ENCODE measurements around the gene SNTB2. TPM values are rescaled to one million over a fixed set of nuclear protein-coding genes. Genes with fewer than 3 reads are reported as not detected.

The SNTB2 gene
- total and polyA plus RNA-seq, 9 of the 15 experiments (the other 6 are each of a cell fraction or from before 2014, with no cell fraction given) = 1.2 to 13.7 (median 5.7) TPM

GRCh38 chr16:69310653-69311532 is 123.9 kb downstream of the SNTB2 start, which contains the start of gene VPS4A (continued):
- TF ChIP-seq KAT2B (IDR thresholded peaks at IDR 0.05; ENCODE audit: low read depth, low read length) (no peak), SETDB1 (IDR thresholded peaks at IDR 0.05; ENCODE audit: low read length) (no peak), ZNF282 (CRISPR knock-in tag; IDR thresholded peaks at IDR 0.05) (no peak), E2F4 (CRISPR knock-in tag; IDR thresholded peaks at IDR 0.05; ENCODE audit: low read depth) (no peak), XRCC4 (IDR thresholded peaks at IDR 0.05; ENCODE audit: extremely low read depth, insufficient read depth, insufficient read length) (no peak), MNT (conservative IDR thresholded peaks at IDR 0.05) (peak in 1 of 2 experiments; percentile 6; a peak in 2 of 4 replicates), JUN (IDR thresholded peaks at IDR 0.05; ENCODE audit: borderline replicate concordance, low read depth, low read length) (no peak), JUN (CRISPR knock-in tag; IDR thresholded peaks at IDR 0.05; ENCODE audit: borderline replicate concordance) (no peak), SMARCB1 (IDR thresholded peaks at IDR 0.05; ENCODE audit: insufficient read length, low read depth) (no peak), XRCC5 (IDR thresholded peaks at IDR 0.05; ENCODE audit: low read depth, low read length) (peak; percentile 65; the same call in 1 of the 2 replicates), BCOR (IDR thresholded peaks at IDR 0.05) (peak; percentile 61), NFE2L1 (tag; IDR thresholded peaks at IDR 0.05; ENCODE audit: borderline replicate concordance, low read depth) (no peak)
- TF ChIP-seq, protein P1, sequence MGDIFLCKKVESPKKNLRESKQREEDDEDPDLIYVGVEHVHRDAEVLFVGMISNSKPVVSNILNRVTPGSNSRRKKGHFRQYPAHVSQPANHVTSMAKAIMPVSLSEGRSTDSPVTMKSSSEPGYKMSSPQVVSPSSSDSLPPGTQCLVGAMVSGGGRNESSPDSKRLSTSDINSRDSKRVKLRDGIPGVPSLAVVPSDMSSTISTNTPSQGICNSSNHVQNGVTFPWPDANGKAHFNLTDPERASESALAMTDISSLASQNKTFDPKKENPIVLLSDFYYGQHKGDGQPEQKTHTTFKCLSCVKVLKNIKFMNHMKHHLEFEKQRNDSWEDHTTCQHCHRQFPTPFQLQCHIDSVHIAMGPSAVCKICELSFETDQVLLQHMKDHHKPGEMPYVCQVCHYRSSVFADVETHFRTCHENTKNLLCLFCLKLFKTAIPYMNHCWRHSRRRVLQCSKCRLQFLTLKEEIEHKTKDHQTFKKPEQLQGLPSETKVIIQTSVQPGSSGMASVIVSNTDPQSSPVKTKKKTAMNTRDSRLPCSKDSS (IDR thresholded peaks at IDR 0.05; ENCODE audit: low read depth, partially characterized antibody) = peak; percentile 3
- TF ChIP-seq, protein P2, sequence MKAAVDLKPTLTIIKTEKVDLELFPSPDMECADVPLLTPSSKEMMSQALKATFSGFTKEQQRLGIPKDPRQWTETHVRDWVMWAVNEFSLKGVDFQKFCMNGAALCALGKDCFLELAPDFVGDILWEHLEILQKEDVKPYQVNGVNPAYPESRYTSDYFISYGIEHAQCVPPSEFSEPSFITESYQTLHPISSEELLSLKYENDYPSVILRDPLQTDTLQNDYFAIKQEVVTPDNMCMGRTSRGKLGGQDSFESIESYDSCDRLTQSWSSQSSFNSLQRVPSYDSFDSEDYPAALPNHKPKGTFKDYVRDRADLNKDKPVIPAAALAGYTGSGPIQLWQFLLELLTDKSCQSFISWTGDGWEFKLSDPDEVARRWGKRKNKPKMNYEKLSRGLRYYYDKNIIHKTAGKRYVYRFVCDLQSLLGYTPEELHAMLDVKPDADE (conservative IDR thresholded peaks at IDR 0.05; ENCODE audit: control insufficient read depth, low read depth, low read length) = peak; percentile 71; the same call in 1 of the 2 replicates
- TF ChIP-seq, protein P3, sequence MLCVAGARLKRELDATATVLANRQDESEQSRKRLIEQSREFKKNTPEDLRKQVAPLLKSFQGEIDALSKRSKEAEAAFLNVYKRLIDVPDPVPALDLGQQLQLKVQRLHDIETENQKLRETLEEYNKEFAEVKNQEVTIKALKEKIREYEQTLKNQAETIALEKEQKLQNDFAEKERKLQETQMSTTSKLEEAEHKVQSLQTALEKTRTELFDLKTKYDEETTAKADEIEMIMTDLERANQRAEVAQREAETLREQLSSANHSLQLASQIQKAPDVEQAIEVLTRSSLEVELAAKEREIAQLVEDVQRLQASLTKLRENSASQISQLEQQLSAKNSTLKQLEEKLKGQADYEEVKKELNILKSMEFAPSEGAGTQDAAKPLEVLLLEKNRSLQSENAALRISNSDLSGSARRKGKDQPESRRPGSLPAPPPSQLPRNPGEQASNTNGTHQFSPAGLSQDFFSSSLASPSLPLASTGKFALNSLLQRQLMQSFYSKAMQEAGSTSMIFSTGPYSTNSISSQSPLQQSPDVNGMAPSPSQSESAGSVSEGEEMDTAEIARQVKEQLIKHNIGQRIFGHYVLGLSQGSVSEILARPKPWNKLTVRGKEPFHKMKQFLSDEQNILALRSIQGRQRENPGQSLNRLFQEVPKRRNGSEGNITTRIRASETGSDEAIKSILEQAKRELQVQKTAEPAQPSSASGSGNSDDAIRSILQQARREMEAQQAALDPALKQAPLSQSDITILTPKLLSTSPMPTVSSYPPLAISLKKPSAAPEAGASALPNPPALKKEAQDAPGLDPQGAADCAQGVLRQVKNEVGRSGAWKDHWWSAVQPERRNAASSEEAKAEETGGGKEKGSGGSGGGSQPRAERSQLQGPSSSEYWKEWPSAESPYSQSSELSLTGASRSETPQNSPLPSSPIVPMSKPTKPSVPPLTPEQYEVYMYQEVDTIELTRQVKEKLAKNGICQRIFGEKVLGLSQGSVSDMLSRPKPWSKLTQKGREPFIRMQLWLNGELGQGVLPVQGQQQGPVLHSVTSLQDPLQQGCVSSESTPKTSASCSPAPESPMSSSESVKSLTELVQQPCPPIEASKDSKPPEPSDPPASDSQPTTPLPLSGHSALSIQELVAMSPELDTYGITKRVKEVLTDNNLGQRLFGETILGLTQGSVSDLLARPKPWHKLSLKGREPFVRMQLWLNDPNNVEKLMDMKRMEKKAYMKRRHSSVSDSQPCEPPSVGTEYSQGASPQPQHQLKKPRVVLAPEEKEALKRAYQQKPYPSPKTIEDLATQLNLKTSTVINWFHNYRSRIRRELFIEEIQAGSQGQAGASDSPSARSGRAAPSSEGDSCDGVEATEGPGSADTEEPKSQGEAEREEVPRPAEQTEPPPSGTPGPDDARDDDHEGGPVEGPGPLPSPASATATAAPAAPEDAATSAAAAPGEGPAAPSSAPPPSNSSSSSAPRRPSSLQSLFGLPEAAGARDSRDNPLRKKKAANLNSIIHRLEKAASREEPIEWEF (CRISPR knock-in tag; IDR thresholded peaks at IDR 0.05) = no peak

Data from K562 (cell line).